Adrenal gland (tissue), 5 donors: Measurements from ENCODE around the gene LYPD1.

Experiments
- POLR2A ChIP-seq, 2 donors: fragments of 450-650 bp; IDR thresholded peaks; one replicate each; pipeline ENCODE4 v1.6.1; 2017; ENCODE audit warnings: antibody characterized with exemption in 2 of 2, mild to moderate bottlenecking in 2 of 2, moderate library complexity in 1 of 2
- TF ChIP-seq, protein P1 (sequence below), 6 experiments: fragments of 450-650 bp in 4 of 6; fragments of 200-600 bp in 2 of 6; sonication (generic) in 1 of 6; IDR thresholded peaks; 1 replicate in 5 of 6; 2 replicates in 1 of 6; pipeline versions ENCODE4 v1.5.1 to v1.8.0; 2016 to 2021; ENCODE audit warnings: antibody characterized with exemption in 6 of 6, mild to moderate bottlenecking in 2 of 6, moderate library complexity in 1 of 6
- donor health status: DM: no; HTN: no; CAD: no.

DNA sequence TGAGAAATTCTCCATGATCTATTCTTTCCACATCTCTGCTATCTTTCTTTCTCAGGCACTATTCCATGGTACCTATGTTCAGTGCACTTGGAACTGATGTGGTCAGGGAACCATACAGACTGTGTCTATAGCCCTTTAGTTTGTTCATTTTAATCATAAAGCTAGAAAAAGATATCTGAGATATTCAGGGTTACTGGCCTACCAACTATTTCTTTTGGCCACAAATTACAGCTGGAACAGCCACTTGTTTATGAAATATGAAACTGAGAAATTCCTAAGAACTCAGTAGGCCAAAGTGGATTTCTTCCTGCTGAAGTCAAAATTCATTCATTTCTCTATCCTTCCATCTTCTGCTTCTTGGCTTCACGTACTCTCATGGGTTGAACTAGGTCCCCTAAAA, 22.8 kb upstream of the LYPD1 start:
- TF ChIP-seq, protein P1, sequence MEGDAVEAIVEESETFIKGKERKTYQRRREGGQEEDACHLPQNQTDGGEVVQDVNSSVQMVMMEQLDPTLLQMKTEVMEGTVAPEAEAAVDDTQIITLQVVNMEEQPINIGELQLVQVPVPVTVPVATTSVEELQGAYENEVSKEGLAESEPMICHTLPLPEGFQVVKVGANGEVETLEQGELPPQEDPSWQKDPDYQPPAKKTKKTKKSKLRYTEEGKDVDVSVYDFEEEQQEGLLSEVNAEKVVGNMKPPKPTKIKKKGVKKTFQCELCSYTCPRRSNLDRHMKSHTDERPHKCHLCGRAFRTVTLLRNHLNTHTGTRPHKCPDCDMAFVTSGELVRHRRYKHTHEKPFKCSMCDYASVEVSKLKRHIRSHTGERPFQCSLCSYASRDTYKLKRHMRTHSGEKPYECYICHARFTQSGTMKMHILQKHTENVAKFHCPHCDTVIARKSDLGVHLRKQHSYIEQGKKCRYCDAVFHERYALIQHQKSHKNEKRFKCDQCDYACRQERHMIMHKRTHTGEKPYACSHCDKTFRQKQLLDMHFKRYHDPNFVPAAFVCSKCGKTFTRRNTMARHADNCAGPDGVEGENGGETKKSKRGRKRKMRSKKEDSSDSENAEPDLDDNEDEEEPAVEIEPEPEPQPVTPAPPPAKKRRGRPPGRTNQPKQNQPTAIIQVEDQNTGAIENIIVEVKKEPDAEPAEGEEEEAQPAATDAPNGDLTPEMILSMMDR (IDR thresholded peaks at IDR 0.05): no peak
- no peak for TF ChIP-seq POLR2A (IDR thresholded peaks at IDR 0.05)
